Activated naive CD4-positive, alpha-beta T cell treated with anti-CD3 and anti-CD28 coated beads for 36 hours (primary cell): ENCODE measurements around the gene LRRC4. TPM values are rescaled to one million over a fixed set of nuclear protein-coding genes. Genes with fewer than 3 reads are reported as not detected.

Experiments
- CTCF ChIA-PET: fragments of 350-600 bp; sonication (Branson Sonifier 250); formaldehyde crosslinking; loops from one replicate; lab custom pipeline; 2021; ENCODE audit warnings: antibody characterized with exemption; lab: Charles Lee
- DNase-seq: peaks from one replicate; pipeline ENCODE4 v3.0.0-alpha.2; 2020
- H3K27ac Mint-ChIP-seq: one replicate; pipeline ENCODE4 v1.8.0; 2021; ENCODE audit warnings: mild to moderate bottlenecking, mixed read lengths
- H3K27me3 Mint-ChIP-seq: one replicate; pipeline ENCODE4 v1.8.0; 2021; ENCODE audit warnings: low read depth, mixed read lengths
- H3K36me3 Mint-ChIP-seq: one replicate; pipeline ENCODE4 v1.8.0; 2021; ENCODE audit warnings: low read depth, mixed read lengths
- H3K4me1 Mint-ChIP-seq: one replicate; pipeline ENCODE4 v1.8.0; 2021; ENCODE audit warnings: low read depth, mixed read lengths
- H3K4me3 Mint-ChIP-seq: one replicate; pipeline ENCODE4 v1.8.0; 2021; ENCODE audit warnings: mild to moderate bottlenecking, moderate library complexity, mixed read lengths
- H3K9me3 Mint-ChIP-seq: one replicate; pipeline ENCODE4 v1.8.0; 2021; ENCODE audit warnings: mixed read lengths
- intact Hi-C: fragments of 100-400 bp; cut with micrococcal nuclease; formaldehyde crosslinking; loops from one replicate; pipeline ENCODE4 v1.15.1; 2023
- total RNA-seq, 2 experiments: library from RNA; stranded (reverse); gene quantifications; one replicate each; pipeline ENCODE4 v1.2.3, GENCODE V29; 2021

Gene LRRC4
- total RNA-seq, 2 experiments from 2014 or later = 0.74 to 1.3 TPM

DNA sequence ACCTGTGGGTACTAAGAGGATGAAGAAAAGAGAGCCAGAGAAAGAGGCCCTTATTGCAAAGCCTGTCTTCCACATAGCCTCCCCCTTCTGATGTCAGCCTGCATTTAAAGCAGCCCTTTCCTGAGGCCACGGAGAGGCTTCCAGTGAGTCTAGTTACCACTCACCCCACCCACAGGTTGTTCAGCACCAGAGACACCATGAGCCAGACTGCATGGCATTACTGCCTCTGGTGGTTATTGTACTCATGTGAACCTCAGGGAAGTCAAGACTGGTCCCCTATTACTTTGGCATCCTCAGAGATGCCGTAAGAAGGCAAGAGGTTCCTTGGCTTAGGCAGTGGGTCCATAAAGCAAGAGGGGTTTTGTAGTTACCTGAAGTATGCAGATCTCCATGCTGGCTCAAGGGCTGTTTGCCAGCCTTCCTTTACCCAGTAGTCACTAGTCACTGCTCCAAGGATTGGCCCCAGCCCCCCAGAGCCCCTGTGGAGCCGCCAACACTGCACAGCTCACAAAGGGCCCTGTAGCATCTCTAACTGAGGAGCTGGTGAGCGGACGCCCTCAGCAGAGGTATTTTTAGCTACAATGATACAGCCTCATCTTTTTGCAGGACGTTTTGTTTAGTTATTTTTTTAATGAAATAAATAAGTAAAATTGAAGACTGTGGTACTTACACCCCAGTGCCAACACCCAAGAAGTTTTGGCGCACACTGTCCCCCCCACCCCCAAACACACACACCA lies 20.7 kb downstream of the LRRC4 start:
- intact Hi-C loops = no loop called here

DNA sequence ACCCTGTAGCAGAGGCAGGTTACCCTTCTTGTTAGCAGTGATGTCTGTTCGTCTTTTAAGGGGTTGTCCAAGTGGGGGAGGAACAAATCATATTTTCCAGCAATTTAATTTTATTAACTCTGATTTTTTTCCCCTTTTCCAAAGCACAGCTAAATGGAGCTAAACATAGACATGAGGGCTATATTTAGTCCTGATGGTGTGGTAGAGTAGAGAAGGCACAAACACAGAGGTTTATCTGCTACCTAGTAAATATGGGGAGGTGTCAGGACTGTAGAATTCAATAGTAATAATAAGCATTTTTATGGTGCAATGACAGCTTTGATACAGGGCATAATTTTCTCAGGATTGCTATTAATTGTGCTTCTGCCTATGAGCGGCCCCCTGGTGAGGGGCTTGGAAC lies 22.5 kb downstream of the LRRC4 start:
- intact Hi-C loops = no loop called here
- H3K27me3 Mint-ChIP-seq = no peaks in the 10 kb centered on the region
- H3K27ac Mint-ChIP-seq = no peak overlapping the region
- H3K4me3 Mint-ChIP-seq = no peak overlapping the region
- H3K36me3 Mint-ChIP-seq = peaks cover 18% of the 10 kb centered on the region
- CTCF ChIA-PET = no interaction called here
- no peaks in the 10 kb centered on the region for H3K9me3 Mint-ChIP-seq
- DNase-seq = no peak
- no peaks in the 10 kb centered on the region for H3K4me1 Mint-ChIP-seq

More for the DNA sequence above, 20.7 kb downstream of the LRRC4 start:
- CTCF ChIA-PET = no interaction called here
- DNase-seq = no peak
- H3K9me3 Mint-ChIP-seq = no peaks in the 10 kb centered on the region
- H3K27me3 Mint-ChIP-seq = no peaks in the 10 kb centered on the region
- H3K36me3 Mint-ChIP-seq = peaks cover 15% of the 10 kb centered on the region
- H3K4me1 Mint-ChIP-seq = no peaks in the 10 kb centered on the region
- H3K4me3 Mint-ChIP-seq = no peak overlapping the region
- no peak overlapping the region for H3K27ac Mint-ChIP-seq

DNA sequence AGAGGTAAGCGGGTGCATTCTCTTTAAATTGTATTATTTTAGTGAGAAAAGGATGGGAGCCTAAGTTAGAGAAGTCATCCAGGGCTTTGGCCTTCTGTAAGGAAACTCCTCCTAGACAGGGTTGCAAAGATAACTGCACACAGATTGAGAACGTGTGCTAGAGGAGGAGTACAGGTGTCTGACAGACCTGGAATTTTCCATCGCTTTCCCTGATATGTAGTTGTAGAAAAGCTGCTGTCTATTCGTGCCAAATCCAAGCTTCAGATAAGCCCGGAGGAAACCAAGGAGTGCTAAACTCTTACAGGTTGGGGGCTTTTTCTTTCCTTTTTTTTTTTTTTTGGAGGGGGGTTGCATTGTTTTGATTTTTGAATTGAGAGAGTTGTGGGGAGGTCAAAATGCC lies 23.1 kb downstream of the LRRC4 start:
- intact Hi-C loops = no loop called here
- CTCF ChIA-PET = no interaction called here

DNA sequence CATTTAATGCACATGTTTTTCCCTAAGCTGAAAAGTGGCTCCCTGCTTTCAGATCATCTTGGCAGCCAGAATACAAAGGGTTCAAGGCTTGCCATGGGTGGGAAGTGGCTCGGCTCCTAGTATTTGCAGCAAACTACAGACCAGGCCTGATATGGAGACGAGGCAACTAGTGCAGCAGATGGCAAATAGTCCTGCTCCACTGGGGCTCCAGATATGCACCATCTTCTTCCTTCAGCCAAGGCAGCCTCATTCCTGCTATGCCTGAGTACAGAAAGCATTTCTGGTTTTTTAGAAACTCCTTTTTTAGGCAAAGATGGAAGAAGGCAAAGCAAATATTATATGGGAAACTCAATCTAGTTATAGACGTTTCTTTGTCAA lies 23.9 kb downstream of the LRRC4 start:
- no peak overlapping the region for H3K27ac Mint-ChIP-seq
- intact Hi-C loops = no loop called here

More for the DNA sequence above, 23.1 kb downstream of the LRRC4 start:
- Mint-ChIP-seq H3K9me3 (no peaks in the 10 kb centered on the region), H3K4me3 (no peak overlapping the region), H3K27me3 (no peaks in the 10 kb centered on the region), H3K36me3 (peaks cover 19% of the 10 kb centered on the region), H3K27ac (no peak overlapping the region), H3K4me1 (peaks cover 2% of the 10 kb centered on the region)
- no peak for DNase-seq

DNA sequence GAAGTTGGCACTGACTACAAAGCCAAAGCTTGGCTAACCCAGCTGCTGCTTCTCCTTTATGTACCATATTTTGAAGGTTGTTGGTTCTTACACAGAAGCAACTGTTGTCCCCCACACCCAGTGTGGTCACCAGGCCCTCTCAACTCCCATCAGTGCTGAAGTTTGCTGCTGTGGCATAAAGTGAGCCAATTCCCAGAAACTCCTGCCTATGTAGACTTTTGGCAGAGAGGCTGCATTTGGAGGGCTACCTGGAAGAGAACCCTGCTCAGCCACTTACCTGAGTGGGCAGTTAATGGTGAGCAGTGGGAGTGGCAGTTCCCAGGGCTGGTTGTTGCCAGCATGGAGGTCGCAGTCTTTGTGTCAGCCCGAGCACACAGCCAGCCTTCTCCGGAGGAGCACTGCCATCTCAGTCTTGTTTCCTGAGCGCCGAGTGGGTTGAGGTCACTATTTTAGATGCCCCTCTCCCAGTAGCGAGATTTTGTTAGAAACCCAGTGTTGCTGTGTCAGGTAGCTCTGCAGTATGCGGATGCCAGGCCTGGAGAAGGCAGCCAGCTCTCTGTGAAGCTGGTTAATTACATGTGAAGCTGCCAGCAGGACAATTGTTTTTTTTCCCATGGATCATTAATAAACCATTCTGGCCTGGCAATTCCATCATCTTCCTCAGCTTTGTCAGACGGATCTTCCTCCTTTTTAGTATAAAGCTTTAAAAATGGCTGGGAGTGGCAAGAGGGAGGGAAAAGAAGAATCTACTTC lies 24.5 kb downstream of the LRRC4 start:
- no peaks in the 10 kb centered on the region for H3K27me3 Mint-ChIP-seq
- no peak for DNase-seq
- peaks cover 18% of the 10 kb centered on the region for H3K36me3 Mint-ChIP-seq
- no peak overlapping the region for H3K4me3 Mint-ChIP-seq
- H3K4me1 Mint-ChIP-seq = peaks cover 9% of the 10 kb centered on the region
- intact Hi-C loops = no loop called here
- no peak overlapping the region for H3K27ac Mint-ChIP-seq
- H3K9me3 Mint-ChIP-seq = no peaks in the 10 kb centered on the region
- CTCF ChIA-PET = interaction anchor here (0.6 kb wide), 1 partner anchor 660 kb away, joined by 3 read pairs; no protein-coding TSS in a partner anchor

More for the DNA sequence above, 23.9 kb downstream of the LRRC4 start:
- H3K36me3 Mint-ChIP-seq = peaks cover 19% of the 10 kb centered on the region
- DNase-seq = no peak
- H3K4me1 Mint-ChIP-seq = peaks cover 7% of the 10 kb centered on the region
- no peak overlapping the region for H3K4me3 Mint-ChIP-seq
- H3K27me3 Mint-ChIP-seq = no peaks in the 10 kb centered on the region
- CTCF ChIA-PET = no interaction called here
- no peaks in the 10 kb centered on the region for H3K9me3 Mint-ChIP-seq

DNA sequence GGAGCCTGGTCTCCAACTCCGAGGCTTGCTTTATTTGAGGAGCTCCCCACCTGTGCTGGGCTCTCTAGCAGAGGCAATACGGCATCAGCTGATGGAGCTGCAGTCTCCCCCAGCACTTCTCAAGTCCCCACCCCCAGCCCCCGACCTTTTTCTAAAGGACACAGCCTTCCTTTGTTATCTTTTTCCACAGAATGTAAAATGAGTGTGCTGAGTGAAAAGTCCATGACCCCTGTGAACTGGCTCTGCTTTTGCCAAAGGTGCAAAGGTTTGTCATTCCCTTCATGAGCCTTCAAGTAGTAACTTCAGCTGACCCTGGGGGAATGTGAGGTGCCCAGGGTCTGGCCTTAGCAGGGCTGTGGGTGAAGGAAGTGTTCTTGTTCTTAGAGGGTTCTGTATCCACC lies 25.5 kb downstream of the LRRC4 start:
- DNase-seq = no peak
- Mint-ChIP-seq H3K27ac (no peak overlapping the region), H3K4me3 (no peak overlapping the region), H3K9me3 (no peaks in the 10 kb centered on the region), H3K27me3 (no peaks in the 10 kb centered on the region), H3K4me1 (peaks cover 12% of the 10 kb centered on the region), H3K36me3 (peaks cover 21% of the 10 kb centered on the region)
- CTCF ChIA-PET = interaction anchor here (0.6 kb wide), 1 partner anchor 42 kb away, joined by 3 read pairs; no protein-coding TSS in a partner anchor
- intact Hi-C loops = no loop called here

DNA sequence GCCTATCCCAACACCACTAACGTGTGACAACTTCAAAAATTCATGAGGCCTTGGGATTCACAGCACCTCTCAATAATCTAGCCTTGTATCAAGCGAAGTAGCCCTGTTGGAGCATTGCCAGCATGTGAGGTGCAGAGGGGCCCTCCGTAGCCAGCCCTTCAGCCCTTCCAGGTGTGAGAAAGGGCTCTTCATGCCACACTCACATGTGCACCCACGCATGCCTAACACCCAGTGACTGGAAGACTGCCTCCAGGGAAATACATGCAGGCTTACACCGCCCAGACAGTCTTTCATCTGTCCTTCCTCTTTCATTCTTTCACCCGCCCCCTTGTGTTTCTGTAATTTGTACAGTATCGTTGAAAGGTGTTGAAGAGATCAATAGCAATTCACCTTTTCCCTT lies 26.1 kb downstream of the LRRC4 start:
- Mint-ChIP-seq H3K27me3 (no peaks in the 10 kb centered on the region), H3K4me3 (no peak overlapping the region), H3K27ac (no peak overlapping the region), H3K4me1 (peaks cover 13% of the 10 kb centered on the region), H3K36me3 (peaks cover 22% of the 10 kb centered on the region), H3K9me3 (no peaks in the 10 kb centered on the region)
- CTCF ChIA-PET = no interaction called here
- no peak for DNase-seq
- intact Hi-C loops = no loop called here

DNA sequence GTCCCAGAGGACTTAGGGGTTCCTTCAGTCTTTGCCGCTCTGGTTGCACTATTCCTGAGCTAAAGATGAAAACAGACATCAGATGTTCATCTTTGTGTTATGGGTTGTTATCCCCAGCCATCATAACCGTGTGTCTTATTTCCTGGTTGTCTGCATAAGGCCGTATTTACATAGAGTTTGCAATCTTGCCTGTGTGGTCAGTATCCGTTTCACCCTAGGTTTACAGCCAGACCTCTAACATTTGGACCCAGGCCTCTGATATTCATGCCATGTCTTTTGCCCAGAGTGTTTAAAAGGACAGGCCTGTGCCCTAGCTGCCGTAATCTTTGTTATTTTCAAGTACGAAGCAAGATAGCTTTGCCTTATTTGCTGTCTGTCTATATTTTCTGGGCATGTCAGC lies 26.6 kb downstream of the LRRC4 start:
- DNase-seq = no peak
- peaks cover 13% of the 10 kb centered on the region for H3K4me1 Mint-ChIP-seq
- no peaks in the 10 kb centered on the region for H3K9me3 Mint-ChIP-seq
- H3K36me3 Mint-ChIP-seq = peaks cover 20% of the 10 kb centered on the region
- CTCF ChIA-PET = no interaction called here
- no peaks in the 10 kb centered on the region for H3K27me3 Mint-ChIP-seq
- no peak overlapping the region for H3K27ac Mint-ChIP-seq
- intact Hi-C loops = no loop called here
- no peak overlapping the region for H3K4me3 Mint-ChIP-seq

DNA sequence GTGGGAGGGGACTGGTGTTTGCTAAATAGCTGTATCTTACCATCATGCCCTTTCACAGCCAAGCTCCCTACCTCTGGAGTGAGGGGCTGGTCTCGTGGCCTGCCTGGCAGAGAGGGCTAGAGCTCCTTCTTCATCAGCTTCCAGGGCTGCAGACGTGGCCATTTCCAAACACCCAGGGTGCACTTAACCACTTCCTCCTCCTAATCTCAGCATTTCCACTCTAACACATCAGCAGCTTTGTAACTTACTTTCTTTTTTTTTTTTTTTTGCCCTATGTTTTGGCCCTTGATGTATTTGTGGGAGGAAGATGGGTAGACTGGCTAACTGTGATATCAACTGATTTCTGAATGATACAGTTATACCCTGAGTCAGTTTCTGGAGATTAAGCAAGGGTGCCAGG lies 27.4 kb downstream of the LRRC4 start:
- no peaks in the 10 kb centered on the region for H3K9me3 Mint-ChIP-seq

DNA sequence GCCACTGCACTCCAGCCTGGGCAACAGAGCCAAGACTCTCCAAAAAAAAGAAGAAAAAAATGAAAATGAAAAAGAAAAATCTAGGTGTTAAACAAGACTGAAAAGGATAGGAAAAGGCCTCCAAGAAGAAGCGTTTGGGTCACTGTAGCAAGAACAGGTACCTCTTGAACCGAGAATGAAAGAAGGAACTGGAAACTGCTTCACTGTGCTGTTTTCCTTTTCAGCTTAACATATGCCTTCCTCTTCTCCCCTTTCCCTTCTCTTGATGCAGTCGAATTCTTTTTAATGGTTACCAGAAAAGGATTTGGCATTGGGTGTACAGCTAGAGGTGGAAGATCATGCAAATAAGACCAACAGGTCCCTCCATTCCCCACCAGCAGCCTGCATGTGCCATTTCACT lies 28.1 kb downstream of the LRRC4 start:
- H3K4me3 Mint-ChIP-seq = no peak overlapping the region
- no peak overlapping the region for H3K27ac Mint-ChIP-seq
- intact Hi-C loops = no loop called here
- peaks cover 21% of the 10 kb centered on the region for H3K36me3 Mint-ChIP-seq
- no peaks in the 10 kb centered on the region for H3K9me3 Mint-ChIP-seq
- no peak for DNase-seq
- CTCF ChIA-PET = no interaction called here
- no peaks in the 10 kb centered on the region for H3K27me3 Mint-ChIP-seq
- H3K4me1 Mint-ChIP-seq = peaks cover 14% of the 10 kb centered on the region

More for the DNA sequence above, 27.4 kb downstream of the LRRC4 start:
- H3K36me3 Mint-ChIP-seq = peaks cover 19% of the 10 kb centered on the region
- H3K4me1 Mint-ChIP-seq = peaks cover 14% of the 10 kb centered on the region
- no peak overlapping the region for H3K27ac Mint-ChIP-seq
- no peaks in the 10 kb centered on the region for H3K27me3 Mint-ChIP-seq
- intact Hi-C loops = no loop called here
- CTCF ChIA-PET = no interaction called here
- DNase-seq = no peak
- no peak overlapping the region for H3K4me3 Mint-ChIP-seq

DNA sequence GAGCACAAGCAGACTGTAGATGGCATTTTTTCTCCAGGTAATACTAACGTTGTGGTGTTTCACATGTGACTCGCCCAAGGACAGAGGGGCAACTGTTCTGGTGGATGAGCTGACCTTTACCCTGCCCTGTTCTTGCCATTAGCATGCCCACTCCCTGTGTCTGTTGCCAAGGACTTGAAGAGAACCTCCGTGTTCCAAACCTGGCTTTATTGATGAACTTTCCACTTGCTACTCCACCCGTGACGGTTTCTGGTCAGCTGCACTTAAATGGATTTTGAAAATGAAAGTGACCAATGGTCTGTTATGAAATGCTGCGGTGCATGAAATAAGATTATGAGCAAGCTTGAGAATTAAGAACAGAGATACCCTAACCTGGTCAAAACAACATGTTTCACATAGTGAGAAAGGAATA lies 30.4 kb downstream of the LRRC4 start:
- Mint-ChIP-seq H3K36me3 (peaks cover 20% of the 10 kb centered on the region), H3K9me3 (no peaks in the 10 kb centered on the region), H3K27me3 (no peaks in the 10 kb centered on the region), H3K27ac (no peak overlapping the region), H3K4me1 (peaks cover 14% of the 10 kb centered on the region), H3K4me3 (no peak overlapping the region)
- DNase-seq = no peak
- intact Hi-C loops = no loop called here
- CTCF ChIA-PET = interaction anchor here (0.6 kb wide), 1 partner anchor 516 kb away, joined by 3 read pairs; no protein-coding TSS in a partner anchor

DNA sequence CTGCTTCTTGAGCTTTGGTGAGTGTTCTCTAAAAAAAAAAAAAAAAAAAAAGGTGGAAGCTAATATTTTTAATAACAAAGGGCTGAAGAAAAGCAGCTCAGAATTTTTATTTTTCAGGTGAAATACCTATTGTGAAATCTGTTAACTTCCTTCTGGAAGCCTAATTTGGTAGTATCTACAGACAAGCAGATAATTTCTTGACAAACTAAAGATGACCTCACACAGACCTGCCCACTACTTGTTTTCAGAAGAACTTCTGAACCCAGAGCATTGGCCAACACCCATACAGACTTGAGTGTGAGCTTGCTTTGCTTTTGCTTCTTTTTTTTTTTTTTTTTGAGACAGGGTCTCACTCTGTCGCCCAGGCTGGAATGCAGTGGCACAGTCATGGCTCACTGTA lies 31.2 kb downstream of the LRRC4 start:
- H3K36me3 Mint-ChIP-seq = peaks cover 20% of the 10 kb centered on the region

More for the DNA sequence above, 31.2 kb downstream of the LRRC4 start:
- Mint-ChIP-seq H3K27me3 (no peaks in the 10 kb centered on the region), H3K4me3 (no peak overlapping the region), H3K27ac (no peak overlapping the region), H3K9me3 (no peaks in the 10 kb centered on the region), H3K4me1 (peaks cover 14% of the 10 kb centered on the region)
- DNase-seq = no peak
- CTCF ChIA-PET = interaction anchor here (1.0 kb wide), 1 partner anchor 19 kb away, joined by 3 read pairs; no protein-coding TSS in a partner anchor
- intact Hi-C loops = no loop called here
